A673 (cell line): Measurements from ENCODE around the gene RAB3D.

Experiments
- CTCF ChIP-seq: fragments of 300-800, 200-600 bp; sonication (generic); conservative IDR thresholded peaks from 2 replicates; pipeline ENCODE4 v1.5.1; 2017; ENCODE audit warnings: low read depth, mild to moderate bottlenecking, antibody characterized with exemption, low read length, moderate library complexity, mixed read lengths
- EZH2 ChIP-seq: fragments of 200-600 bp; sonication (generic); IDR thresholded peaks from 2 replicates; pipeline ENCODE4 v1.6.1; 2017; ENCODE audit warnings: borderline replicate concordance, low read depth, mild to moderate bottlenecking, mixed read lengths, antibody characterized with exemption, low read length; ENCODE audit not compliant: poor library complexity, severe bottlenecking

GRCh38 chr19:11345122-11345803 lies 5.8 kb upstream of the RAB3D start:
- TF ChIP-seq CTCF (no peak), EZH2 (no peak)
